ENCODE measurements around the gene RXFP2. TPM values are rescaled to one million over a fixed set of nuclear protein-coding genes. Genes with fewer than 3 reads are reported as not detected.

RXFP2 gene
- total RNA-seq, 1 donor from 2014 or later: not detected

- TF ChIP-seq, protein P1, sequence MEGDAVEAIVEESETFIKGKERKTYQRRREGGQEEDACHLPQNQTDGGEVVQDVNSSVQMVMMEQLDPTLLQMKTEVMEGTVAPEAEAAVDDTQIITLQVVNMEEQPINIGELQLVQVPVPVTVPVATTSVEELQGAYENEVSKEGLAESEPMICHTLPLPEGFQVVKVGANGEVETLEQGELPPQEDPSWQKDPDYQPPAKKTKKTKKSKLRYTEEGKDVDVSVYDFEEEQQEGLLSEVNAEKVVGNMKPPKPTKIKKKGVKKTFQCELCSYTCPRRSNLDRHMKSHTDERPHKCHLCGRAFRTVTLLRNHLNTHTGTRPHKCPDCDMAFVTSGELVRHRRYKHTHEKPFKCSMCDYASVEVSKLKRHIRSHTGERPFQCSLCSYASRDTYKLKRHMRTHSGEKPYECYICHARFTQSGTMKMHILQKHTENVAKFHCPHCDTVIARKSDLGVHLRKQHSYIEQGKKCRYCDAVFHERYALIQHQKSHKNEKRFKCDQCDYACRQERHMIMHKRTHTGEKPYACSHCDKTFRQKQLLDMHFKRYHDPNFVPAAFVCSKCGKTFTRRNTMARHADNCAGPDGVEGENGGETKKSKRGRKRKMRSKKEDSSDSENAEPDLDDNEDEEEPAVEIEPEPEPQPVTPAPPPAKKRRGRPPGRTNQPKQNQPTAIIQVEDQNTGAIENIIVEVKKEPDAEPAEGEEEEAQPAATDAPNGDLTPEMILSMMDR (IDR thresholded peaks at IDR 0.05): no peak
- Histone ChIP-seq H3K4me1 (no peaks in the 10 kb centered on the region), H3K36me3 (no peaks in the 10 kb centered on the region), H3K27me3 (ENCODE audit: low read depth) (no peaks in the 10 kb centered on the region), H3K9me3 (no peaks in the 10 kb centered on the region), H3K27ac (no peak overlapping the region), H3K4me3 (no peak overlapping the region)
- intact Hi-C loops (cut with DNase I): no loop called here
- ATAC-seq: no peak
- no peak for DNase-seq
Measured at GRCh38 chr13:31786011-31786410, 46.7 kb downstream of the RXFP2 start.

DNA sequence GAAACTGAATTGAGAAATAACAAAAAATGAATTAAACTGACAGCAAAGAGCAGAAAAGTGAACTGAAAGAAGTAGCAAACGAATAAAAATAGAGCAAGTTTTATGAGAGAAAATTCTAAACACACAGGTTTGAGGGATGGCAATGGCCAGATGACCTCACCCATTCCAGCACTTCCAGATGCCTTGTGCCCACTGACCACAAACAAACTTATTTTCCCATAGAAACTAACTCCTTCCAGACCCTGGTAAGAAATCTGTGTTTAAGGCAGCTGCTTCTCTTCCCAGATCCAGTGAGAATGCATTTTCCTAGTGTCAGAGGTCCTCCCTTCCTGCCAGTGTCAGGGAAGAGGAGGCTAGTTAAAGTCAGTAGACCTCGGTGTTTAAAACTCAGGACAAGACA, 51.7 kb downstream of the RXFP2 start:
- Histone ChIP-seq H3K9me3 (no peaks in the 10 kb centered on the region), H3K4me3 (no peak overlapping the region), H3K36me3 (no peaks in the 10 kb centered on the region), H3K27ac (no peak overlapping the region), H3K4me1 (no peaks in the 10 kb centered on the region), H3K27me3 (ENCODE audit: low read depth) (no peaks in the 10 kb centered on the region)
- DNase-seq (no peak), ATAC-seq (no peak)
- intact Hi-C loops (cut with DNase I): no loop called here
- TF ChIP-seq, protein P1 (IDR thresholded peaks at IDR 0.05): no peak

- intact Hi-C loops (cut with DNase I): no loop called here
- TF ChIP-seq, protein P1 (IDR thresholded peaks at IDR 0.05): no peak
- Histone ChIP-seq H3K27me3 (ENCODE audit: low read depth) (no peaks in the 10 kb centered on the region), H3K27ac (no peak overlapping the region), H3K36me3 (no peaks in the 10 kb centered on the region), H3K4me1 (no peaks in the 10 kb centered on the region), H3K4me3 (no peak overlapping the region), H3K9me3 (no peaks in the 10 kb centered on the region)
- DNase-seq (no peak), ATAC-seq (no peak)
Measured at GRCh38 chr13:31793246-31793645, 53.9 kb downstream of the RXFP2 start.

GRCh38 chr13:31794452-31794851, 55.1 kb downstream of the RXFP2 start:
- Histone ChIP-seq H3K36me3 (no peaks in the 10 kb centered on the region), H3K4me1 (no peaks in the 10 kb centered on the region), H3K9me3 (no peaks in the 10 kb centered on the region), H3K4me3 (no peak overlapping the region), H3K27ac (no peak overlapping the region), H3K27me3 (ENCODE audit: low read depth) (no peaks in the 10 kb centered on the region)
- ATAC-seq (no peak), DNase-seq (no peak)
- TF ChIP-seq, protein P1 (IDR thresholded peaks at IDR 0.05): no peak
- intact Hi-C loops (cut with DNase I): no loop called here

DNA sequence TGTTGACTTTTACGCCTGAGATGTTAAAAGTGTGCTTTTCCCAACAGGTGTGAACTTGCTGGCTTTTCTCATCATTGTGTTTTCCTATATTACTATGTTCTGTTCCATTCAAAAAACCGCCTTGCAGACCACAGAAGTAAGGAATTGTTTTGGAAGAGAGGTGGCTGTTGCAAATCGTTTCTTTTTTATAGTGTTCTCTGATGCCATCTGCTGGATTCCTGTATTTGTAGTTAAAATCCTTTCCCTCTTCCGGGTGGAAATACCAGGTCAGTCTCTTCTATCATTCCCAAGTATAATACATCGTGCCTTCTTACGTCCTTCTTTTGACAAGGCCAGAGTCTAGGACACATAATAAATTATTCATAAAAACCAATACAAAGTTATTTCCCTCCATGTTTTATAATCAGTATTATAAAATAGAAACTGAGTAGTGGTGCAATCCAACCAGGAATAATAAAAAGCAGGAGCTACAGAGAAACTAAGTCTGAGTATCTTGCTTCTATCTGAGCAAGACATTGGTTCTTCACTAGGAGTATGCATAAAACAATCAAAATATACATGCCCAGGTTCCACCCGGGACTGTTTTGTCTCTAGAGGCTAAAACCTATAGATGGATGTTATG, 57.9 kb downstream of the RXFP2 start:
- Histone ChIP-seq H3K4me1 (peaks cover 2% of the 10 kb centered on the region), H3K27me3 (ENCODE audit: low read depth) (no peaks in the 10 kb centered on the region), H3K4me3 (no peak overlapping the region), H3K9me3 (no peaks in the 10 kb centered on the region), H3K27ac (no peak overlapping the region), H3K36me3 (no peaks in the 10 kb centered on the region)
- ATAC-seq: peak in 1 of 2 donors; percentile 31
- TF ChIP-seq, protein P1 (IDR thresholded peaks at IDR 0.05): peak; percentile 19
- intact Hi-C loops (cut with DNase I): no loop called here
- DNase-seq: no peak

All from lower lobe of right lung (tissue), 2 donors.